Sigmoid colon (tissue), 7 donors: ENCODE data around the gene SLC22A2. TPM values are rescaled to one million over a fixed set of nuclear protein-coding genes. Genes with fewer than 3 reads are reported as not detected.

Experiments
- DNase-seq: peaks from one replicate; pipeline ENCODE4 v3.0.0-alpha.2; 2019
- H3K27ac ChIP-seq, 4 donors: fragments of 200-600 bp; sonication (generic); one replicate each; pipeline ENCODE4 v1.5.1; 2016 to 2019; ENCODE audit warnings: mild to moderate bottlenecking in 1 of 4
- H3K27me3 ChIP-seq, 3 donors: fragments of 200-600 bp; sonication (generic); one replicate each; pipeline ENCODE4 v1.5.1; 2019; ENCODE audit warnings: mild to moderate bottlenecking in 1 of 3
- H3K36me3 ChIP-seq, 4 donors: fragments of 200-600 bp; sonication (generic); one replicate each; pipeline ENCODE4 v1.5.1; 2016 to 2019
- H3K4me1 ChIP-seq, 4 donors: fragments of 200-600 bp; sonication (generic); one replicate each; pipeline ENCODE4 v1.5.1; 2017 to 2019
- H3K4me3 ChIP-seq, 4 donors: fragments of 200-600 bp; sonication (generic); one replicate each; pipeline ENCODE4 v1.5.1; 2017 to 2019; ENCODE audit warnings: mild to moderate bottlenecking in 2 of 4, moderate library complexity in 1 of 4
- H3K9me3 ChIP-seq, 4 donors: fragments of 200-600 bp in 3 of 4; sonication (generic) in 3 of 4; one replicate each; pipeline versions ENCODE4 v1.5.1 to v1.6.1; 2013 to 2019
- CTCF ChIP-seq, 4 experiments: fragments of 450-650 bp in 3 of 4; fragments of 200-600 bp in 1 of 4; IDR thresholded peaks; one replicate each; pipeline ENCODE4 v1.5.1; 2016 to 2019; ENCODE audit warnings: antibody characterized with exemption in 4 of 4, mild to moderate bottlenecking in 3 of 4, moderate library complexity in 2 of 4
- EP300 ChIP-seq, 4 donors: sonication (generic); formaldehyde crosslinking; IDR thresholded peaks; one replicate each; pipeline ENCODE4 v1.6.1; 2017; ENCODE audit warnings: antibody characterized with exemption in 4 of 4
- POLR2A ChIP-seq, 2 donors: fragments of 450-650 bp; IDR thresholded peaks; one replicate each; pipeline ENCODE4 v1.6.1; 2016; ENCODE audit warnings: antibody characterized with exemption in 2 of 2, mild to moderate bottlenecking in 2 of 2, moderate library complexity in 2 of 2
- POLR2AphosphoS5 ChIP-seq, 4 donors: sonication (generic); formaldehyde crosslinking; IDR thresholded peaks; one replicate each; pipeline ENCODE4 v1.6.1; 2017; ENCODE audit warnings: antibody characterized with exemption in 4 of 4
- WGBS, 2 donors: extraction: QIAGEN DNeasy Blood & Tissue Kit; methylation state at CpG; one replicate each; pipeline ENCODE4 v1.1.7; 2013; 5-methylcytosine and 5-hydroxymethylcytosine counted together
- intact Hi-C: fragments of 100-400 bp; cut with DNase I; formaldehyde crosslinking; loops from one replicate; pipeline ENCODE4 v1.15.1; 2023
- polyA plus RNA-seq, 3 donors: library from polyadenylated mRNA; stranded (reverse); fragments of 200-250 nt; gene quantifications; one replicate each; pipeline ENCODE4 v1.2.3, GENCODE V29; 2013
- total RNA-seq, 4 donors: library from RNA; depleted of rRNA; stranded (reverse); fragments of >200 nt; gene quantifications; one replicate each; pipeline ENCODE4 v1.1.0, GENCODE V29; 2016
- donor health status: healthy with polysubstance abuse.
- donor health status: Bipolar disorder and iron deficiency.
- donor health status: healthy.

The SLC22A2 gene
- total and polyA plus RNA-seq, 7 donors: 0.27 to 0.99 (median 0.32) TPM; not detected in 3

GRCh38 chr6:160275511-160276003 lies 16.9 kb upstream of the SLC22A2 start:
- WGBS, 2 donors: 88 to 89% methylated on average over 20 of the region's 20 CpGs
- no peak overlapping the region for H3K27ac ChIP-seq
- no peaks in the 10 kb centered on the region for H3K27me3 ChIP-seq
- no peaks in the 10 kb centered on the region for H3K4me1 ChIP-seq
- H3K4me3 ChIP-seq: no peak overlapping the region
- no peak for TF ChIP-seq POLR2AphosphoS5 (IDR thresholded peaks at IDR 0.05)
- TF ChIP-seq CTCF (IDR thresholded peaks at IDR 0.05): no peak
- TF ChIP-seq POLR2A (IDR thresholded peaks at IDR 0.05): no peak
- no peak for TF ChIP-seq EP300 (IDR thresholded peaks at IDR 0.05)
- H3K36me3 ChIP-seq: no peaks in the 10 kb centered on the region
- intact Hi-C loops: no loop called here
- peaks cover 0 to 2% (median 0%) of the 10 kb centered on the region in 4 donors for H3K9me3 ChIP-seq
- no peak for DNase-seq

GRCh38 chr6:160274871-160275510 lies 16.4 kb upstream of the SLC22A2 start:
- Histone ChIP-seq H3K36me3 (no peaks in the 10 kb centered on the region), H3K27ac (no peak overlapping the region), H3K27me3 (no peaks in the 10 kb centered on the region), H3K9me3 (peaks cover 0 to 2% (median 0%) of the 10 kb centered on the region in 4 donors), H3K4me3 (no peak overlapping the region), H3K4me1 (no peaks in the 10 kb centered on the region)
- TF ChIP-seq POLR2AphosphoS5 (IDR thresholded peaks at IDR 0.05): no peak
- no peak for TF ChIP-seq POLR2A (IDR thresholded peaks at IDR 0.05)
- no peak for TF ChIP-seq CTCF (IDR thresholded peaks at IDR 0.05)
- TF ChIP-seq EP300 (IDR thresholded peaks at IDR 0.05): no peak
- intact Hi-C loops: no loop called here
- WGBS, 2 donors: 68 to 82% methylated on average over 4 of the region's 4 CpGs
- no peak for DNase-seq

- H3K4me1 ChIP-seq: no peaks in the 10 kb centered on the region
- no peak for DNase-seq
- 19 to 72% methylated on average over 5 of the region's 5 CpGs for WGBS, 2 donors
- no peaks in the 10 kb centered on the region for H3K36me3 ChIP-seq
- no peaks in the 10 kb centered on the region for H3K9me3 ChIP-seq
- no peak overlapping the region for H3K27ac ChIP-seq
- no peaks in the 10 kb centered on the region for H3K27me3 ChIP-seq
- intact Hi-C loops: no loop called here
- TF ChIP-seq POLR2A (IDR thresholded peaks at IDR 0.05): no peak
- no peak for TF ChIP-seq CTCF (IDR thresholded peaks at IDR 0.05)
- no peak for TF ChIP-seq EP300 (IDR thresholded peaks at IDR 0.05)
- TF ChIP-seq POLR2AphosphoS5 (IDR thresholded peaks at IDR 0.05): no peak
- no peak overlapping the region for H3K4me3 ChIP-seq
These were observed 15.1 kb upstream of the SLC22A2 start for GRCh38 chr6:160273750-160274149.

GRCh38 chr6:160273196-160273595 lies 14.6 kb upstream of the SLC22A2 start:
- no peaks in the 10 kb centered on the region for H3K36me3 ChIP-seq
- no peak overlapping the region for H3K27ac ChIP-seq
- DNase-seq: no peak
- no peaks in the 10 kb centered on the region for H3K4me1 ChIP-seq
- intact Hi-C loops: no loop called here
- no peak for TF ChIP-seq POLR2AphosphoS5 (IDR thresholded peaks at IDR 0.05)
- H3K4me3 ChIP-seq: no peak overlapping the region
- H3K9me3 ChIP-seq: no peaks in the 10 kb centered on the region
- no peaks in the 10 kb centered on the region for H3K27me3 ChIP-seq

- no peak for DNase-seq
- TF ChIP-seq POLR2AphosphoS5 (IDR thresholded peaks at IDR 0.05) (no peak), EP300 (IDR thresholded peaks at IDR 0.05) (no peak), POLR2A (IDR thresholded peaks at IDR 0.05) (no peak), CTCF (IDR thresholded peaks at IDR 0.05) (no peak)
- intact Hi-C loops: no loop called here
- H3K4me1 ChIP-seq: no peaks in the 10 kb centered on the region
- H3K9me3 ChIP-seq: no peaks in the 10 kb centered on the region
- H3K27me3 ChIP-seq: no peaks in the 10 kb centered on the region
- no peak overlapping the region for H3K4me3 ChIP-seq
- H3K27ac ChIP-seq: no peak overlapping the region
- WGBS, 2 donors: 81 to 89% methylated on average over 2 of the region's 2 CpGs
- no peaks in the 10 kb centered on the region for H3K36me3 ChIP-seq
These were observed 14.1 kb upstream of the SLC22A2 start for GRCh38 chr6:160272707-160273106.
